ENCODE results near the gene FRAS1.

- TF ChIP-seq ZNF263 (CRISPR knock-in tag; IDR thresholded peaks at IDR 0.05; ENCODE audit: low read depth) (no peak), CTCF (IDR thresholded peaks at IDR 0.05) (no peak), SMAD3 (CRISPR knock-in tag; IDR thresholded peaks at IDR 0.05; ENCODE audit: borderline replicate concordance) (no peak)
Measured at GRCh38 chr4:78379040-78379439, 321.9 kb downstream of the FRAS1 start.

Data from WTC11 (cell line).